LNCAP (cell line): ENCODE measurements around the gene SNX5.
A peak's percentile ranks its signal among the peaks of the same experiment; 100 is the strongest.

ENCODE experiments used
- CTCF ChIP-seq: fragments of 450-650 bp; IDR thresholded peaks from 2 replicates; pipeline ENCODE4 v1.5.1; 2017; ENCODE audit warnings: mild to moderate bottlenecking

Gene SNX5

GRCh38 chr20:17902531-17903083, 66.0 kb downstream of the SNX5 start:
- no peak for TF ChIP-seq CTCF

- no peak for TF ChIP-seq CTCF
Measured at GRCh38 chr20:17901971-17902370, 66.6 kb downstream of the SNX5 start.

- TF ChIP-seq CTCF, result peak; percentile 96
Measured at GRCh38 chr20:17898548-17898994, 70.0 kb downstream of the SNX5 start.

- no peak for TF ChIP-seq CTCF
Measured at GRCh38 chr20:17897566-17898307, 70.9 kb downstream of the SNX5 start.

GRCh38 chr20:17896771-17897369, 71.7 kb downstream of the SNX5 start:
- no peak for TF ChIP-seq CTCF

- TF ChIP-seq CTCF, result no peak
Measured at GRCh38 chr20:17896193-17896723, 72.3 kb downstream of the SNX5 start.

- no peak for TF ChIP-seq CTCF
Measured at GRCh38 chr20:17895641-17896171, 72.9 kb downstream of the SNX5 start.
